GM23248 (cell line): ENCODE measurements around the gene RFTN1.

ENCODE experiments used
- EZH2 ChIP-seq: fragments of 200-600 bp; sonication (generic); IDR thresholded peaks from 2 replicates; pipeline ENCODE4 v1.6.1; 2018; ENCODE audit warnings: antibody characterized with exemption, mild to moderate bottlenecking; ENCODE audit not compliant: insufficient read depth, poor library complexity, severe bottlenecking
- EZH2phosphoT487 ChIP-seq: fragments of 200-600 bp; sonication (generic); IDR thresholded peaks from 2 replicates; pipeline ENCODE4 v1.6.1; 2018; ENCODE audit warnings: antibody characterized with exemption, moderate library complexity, mild to moderate bottlenecking, low read depth; ENCODE audit not compliant: insufficient read depth

DNA sequence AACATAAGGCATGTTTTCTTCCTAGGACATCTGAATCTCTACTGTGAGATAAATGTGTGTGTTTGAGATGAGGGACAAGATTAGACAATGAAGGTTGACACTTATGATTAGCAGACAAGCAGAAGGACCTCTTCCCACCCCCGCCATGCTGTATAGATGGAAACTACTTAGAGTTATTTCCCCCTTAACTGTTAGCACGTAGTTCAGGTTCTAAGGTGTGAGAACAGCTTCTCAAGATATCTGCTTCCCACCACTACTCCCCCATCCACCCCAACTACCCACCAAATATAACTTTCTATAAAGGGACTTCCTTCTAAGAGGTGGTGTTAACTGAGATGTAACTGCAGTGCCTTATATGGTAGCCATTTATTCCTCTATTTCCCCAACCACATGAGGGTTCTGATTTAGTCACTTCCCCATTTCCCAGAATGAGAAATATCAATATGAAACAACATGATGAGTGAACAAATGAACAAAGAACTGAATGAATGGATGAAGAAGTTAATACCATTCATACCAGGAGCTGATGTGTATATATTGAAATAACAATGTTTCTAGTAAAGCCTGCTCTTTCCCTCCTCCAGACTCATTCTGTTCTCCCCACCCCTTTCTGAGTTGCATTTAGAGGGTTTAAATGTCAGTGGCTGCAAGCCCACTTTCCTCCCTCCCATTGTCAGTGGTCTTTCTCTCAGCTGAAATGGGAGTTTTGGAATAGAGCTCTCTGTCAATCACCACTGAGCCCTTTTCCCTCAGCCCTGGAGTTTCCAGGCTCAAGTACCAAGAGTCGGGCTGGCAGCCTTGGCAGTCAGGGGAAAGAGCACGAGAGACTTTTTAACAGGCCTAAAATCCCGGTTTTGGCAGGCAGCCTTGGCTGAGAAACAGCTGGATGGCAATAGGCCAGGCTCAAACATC lies 7.7 kb upstream of the RFTN1 start:
- no peak for TF ChIP-seq EZH2phosphoT487
- TF ChIP-seq EZH2: no peak
